ENCODE data around the gene HOXC13.

Gene HOXC13

DNA sequence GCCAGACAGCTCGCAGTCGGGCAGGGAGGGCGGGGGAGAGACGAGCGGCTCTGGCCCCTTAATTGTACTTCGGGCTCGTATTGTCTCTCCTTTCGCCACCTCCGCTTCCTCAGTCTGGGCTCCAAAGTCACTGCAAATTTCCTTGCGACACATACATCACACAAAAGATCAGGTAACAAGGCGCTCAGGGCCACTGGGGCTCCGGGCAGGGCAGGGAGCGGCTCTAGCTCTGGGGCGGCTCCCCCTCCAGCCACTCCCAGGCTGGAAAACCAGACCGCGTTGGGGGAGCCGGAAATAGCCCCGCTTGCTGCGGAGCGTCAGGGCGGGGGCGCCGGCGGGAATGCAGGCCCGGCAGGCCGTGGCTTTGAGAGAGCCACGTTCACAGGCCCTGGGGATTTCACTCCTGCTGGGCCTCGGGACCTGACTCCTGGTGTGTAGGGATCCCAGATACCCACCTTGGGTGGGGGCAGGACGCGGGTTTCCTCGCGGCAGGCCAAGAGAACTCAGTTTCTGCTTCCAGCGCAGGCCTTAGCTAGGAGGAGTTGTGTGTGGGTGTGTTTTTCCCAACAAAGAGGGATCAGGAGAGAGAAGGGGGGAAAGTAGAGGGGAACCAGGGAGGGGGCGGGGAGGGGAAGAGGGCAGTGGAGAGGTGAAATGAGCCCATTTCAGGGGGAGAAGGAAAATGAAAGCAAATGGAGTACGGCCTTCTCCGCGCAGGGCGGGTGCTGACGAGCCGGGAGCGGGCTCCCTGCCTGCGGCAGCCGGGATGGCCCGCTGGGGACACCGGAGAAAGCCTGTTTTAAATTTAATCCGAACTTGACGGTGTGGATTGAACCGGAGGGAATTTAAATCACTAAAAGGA lies 57.0 kb downstream of the HOXC13 start:
- no peak for DNase-seq (ENCODE audit: low read depth)
